ENCODE results near the gene PLCL2. TPM values are rescaled to one million over a fixed set of nuclear protein-coding genes. Genes with fewer than 3 reads are reported as not detected.

PLCL2 gene
- total RNA-seq, 1 experiment from 2014 or later, result 32.1 TPM

DNA sequence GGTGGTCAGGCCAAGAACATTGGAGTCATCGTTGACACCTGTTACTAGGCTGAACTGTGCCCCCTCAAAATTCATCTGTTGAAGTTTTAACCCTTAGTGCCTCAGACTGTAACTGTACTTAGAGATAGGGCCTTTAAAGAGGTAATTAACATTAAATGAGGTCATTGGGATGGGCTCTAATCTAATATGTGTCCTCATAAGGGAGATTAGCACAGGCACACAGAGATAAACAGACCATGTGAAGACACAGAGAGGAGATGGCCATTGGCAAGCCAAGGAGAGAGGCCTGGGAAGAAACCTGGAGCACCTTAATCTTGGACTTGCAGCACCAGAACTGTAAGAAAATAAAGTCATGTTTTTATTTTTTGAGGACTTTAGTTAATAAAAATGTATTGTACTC is 59.6 kb downstream of the PLCL2 start:
- Histone ChIP-seq H2BK20ac (ENCODE audit: low read depth, low read length, poor library complexity, severe bottlenecking) (no peak overlapping the region), H4K91ac (ENCODE audit: insufficient read length, low read depth, low read length) (no peak overlapping the region), H3K79me1 (ENCODE audit: insufficient read depth, low read depth, low read length, poor library complexity, severe bottlenecking) (no peaks in the 10 kb centered on the region), H3K14ac (ENCODE audit: insufficient read depth, low read length) (no peak overlapping the region), H2AFZ (ENCODE audit: low read length) (no peak overlapping the region), H3K4ac (ENCODE audit: low read depth, low read length) (no peak overlapping the region), H2BK5ac (ENCODE audit: insufficient read length, low read length) (no peak overlapping the region), H2BK15ac (ENCODE audit: low read depth, low read length) (no peak overlapping the region), H3T11ph (ENCODE audit: low read length) (no peak overlapping the region), H3K56ac (ENCODE audit: insufficient read length, low read depth, low read length) (no peak overlapping the region), H4K20me1 (ENCODE audit: control insufficient read depth, insufficient read depth, insufficient read length) (no peaks in the 10 kb centered on the region), H3K23ac (ENCODE audit: insufficient read length, low read depth, low read length) (no peak overlapping the region), H2AK5ac (ENCODE audit: insufficient read length, low read length) (no peak overlapping the region), H2BK120ac (ENCODE audit: low read depth, low read length, poor library complexity, severe bottlenecking) (no peak overlapping the region), H4K8ac (replicated peaks; ENCODE audit: insufficient read length, low read depth, low read length) (no peak overlapping the region), H3K4me1 (ENCODE audit: insufficient read depth, low read length) (no peaks in the 10 kb centered on the region), H3K27ac (ENCODE audit: insufficient read length, low read depth, low read length) (no peak overlapping the region), H4K5ac (ENCODE audit: insufficient read length, low read depth, low read length) (no peak overlapping the region), H3K4me2 (ENCODE audit: insufficient read depth, insufficient read length, low read length) (no peak overlapping the region), H3K79me2 (ENCODE audit: insufficient read depth, low read length) (no peaks in the 10 kb centered on the region), H3K18ac (ENCODE audit: insufficient read length, low read depth, low read length) (no peak overlapping the region), H3K27me3 (ENCODE audit: insufficient read depth, low read length) (no peaks in the 10 kb centered on the region), H3K9ac (ENCODE audit: extremely low read depth, insufficient read length, low read length) (no peak overlapping the region), H3K23me2 (ENCODE audit: insufficient read length, low read depth, low read length, poor library complexity, severe bottlenecking) (no peaks in the 10 kb centered on the region), H2BK12ac (ENCODE audit: insufficient read length, low read depth, low read length) (no peak overlapping the region), H3K9me3 (ENCODE audit: control insufficient read depth, low read depth, low read length) (no peaks in the 10 kb centered on the region)
- no peaks in the 10 kb centered on the region for H3K9me3 Mint-ChIP-seq
- no peak for TF ChIP-seq CTCF (conservative IDR thresholded peaks at IDR 0.05)
- no peak for DNase-seq
- H3K27me3 Mint-ChIP-seq (ENCODE audit: low read depth), result no peaks in the 10 kb centered on the region
- no CpG with 5 or more reads among the region's 1 CpG for WGBS (ENCODE audit: extremely low coverage, insufficient read length, low lambda C conversion rate)
- H3K4me1 Mint-ChIP-seq, result peaks cover 23 to 25% of the 10 kb centered on the region in 2 experiments
- no peak overlapping the region for H3K27ac Mint-ChIP-seq
- H3K4me3 Mint-ChIP-seq, result no peak overlapping the region
- H3K36me3 Mint-ChIP-seq (ENCODE audit: insufficient read depth in 1 of 3, low read depth in 3 of 3), result no peaks in the 10 kb centered on the region; a peak in 1 of 7 replicates
